Ishikawa (cell line): ENCODE data around the gene CTNNA3.

Experiments
- CEBPB ChIP-seq: IDR thresholded peaks from 2 replicates; pipeline ENCODE4 v1.6.1; 2012
- CREB1 ChIP-seq: IDR thresholded peaks from 2 replicates; pipeline ENCODE4 v1.6.1; 2012; ENCODE audit warnings: low read depth
- EGR1 ChIP-seq: IDR thresholded peaks from 2 replicates; pipeline ENCODE4 v1.6.1; 2012
- EP300 ChIP-seq: IDR thresholded peaks from 2 replicates; pipeline ENCODE4 v1.6.1; 2012; ENCODE audit warnings: borderline replicate concordance
- FOXM1 ChIP-seq: IDR thresholded peaks from 2 replicates; pipeline ENCODE4 v1.6.1; 2012; ENCODE audit warnings: low read depth, borderline replicate concordance
- MAX ChIP-seq: IDR thresholded peaks from 2 replicates; pipeline ENCODE4 v1.6.1; 2012
- NFIC ChIP-seq: IDR thresholded peaks from 2 replicates; pipeline ENCODE4 v1.6.1; 2012
- RAD21 ChIP-seq: IDR thresholded peaks from 2 replicates; pipeline ENCODE4 v1.6.1; 2012; ENCODE audit warnings: low read depth
- REST ChIP-seq: IDR thresholded peaks from 2 replicates; pipeline ENCODE4 v1.6.1; 2012; ENCODE audit warnings: low read depth, mild to moderate bottlenecking
- TAF1 ChIP-seq: IDR thresholded peaks from 2 replicates; pipeline ENCODE4 v1.6.1; 2012; ENCODE audit warnings: low read depth, mild to moderate bottlenecking
- TCF12 ChIP-seq: IDR thresholded peaks from 2 replicates; pipeline ENCODE4 v1.6.1; 2012; ENCODE audit warnings: low read depth
- TEAD4 ChIP-seq: IDR thresholded peaks from 2 replicates; pipeline ENCODE4 v1.6.1; 2012
- USF1 ChIP-seq: IDR thresholded peaks from 2 replicates; pipeline ENCODE4 v1.6.1; 2012
- YY1 ChIP-seq: IDR thresholded peaks from 2 replicates; pipeline ENCODE4 v1.6.1; 2012; ENCODE audit warnings: low read depth
- ZBTB7A ChIP-seq: IDR thresholded peaks from 2 replicates; pipeline ENCODE4 v1.6.1; 2012; ENCODE audit warnings: low read depth

CTNNA3 gene

GRCh38 chr10:66777665-66778064, 918.3 kb downstream of the CTNNA3 start:
- TF ChIP-seq CREB1: no peak
- no peak for TF ChIP-seq TEAD4
- no peak for TF ChIP-seq YY1
- TF ChIP-seq CEBPB: no peak
- TF ChIP-seq TCF12: no peak
- TF ChIP-seq ZBTB7A: no peak
- TF ChIP-seq EGR1: no peak
- TF ChIP-seq FOXM1: no peak
- TF ChIP-seq USF1: no peak
- no peak for TF ChIP-seq MAX
- no peak for TF ChIP-seq EP300
- TF ChIP-seq RAD21: no peak
- no peak for TF ChIP-seq TAF1
- no peak for TF ChIP-seq NFIC
- TF ChIP-seq REST: no peak

- TF ChIP-seq ZBTB7A: no peak
- TF ChIP-seq TCF12: no peak
- no peak for TF ChIP-seq EP300
- no peak for TF ChIP-seq USF1
- no peak for TF ChIP-seq RAD21
- TF ChIP-seq EGR1: no peak
- TF ChIP-seq YY1: no peak
- TF ChIP-seq TEAD4: no peak
- no peak for TF ChIP-seq TAF1
- no peak for TF ChIP-seq CEBPB
- no peak for TF ChIP-seq NFIC
- TF ChIP-seq CREB1: no peak
- TF ChIP-seq MAX: no peak
Observed at GRCh38 chr10:66773472-66773817, 922.5 kb downstream of the CTNNA3 start.

GRCh38 chr10:66772548-66773471, 923.2 kb downstream of the CTNNA3 start:
- TF ChIP-seq CREB1 (no peak), TAF1 (no peak), NFIC (no peak), TEAD4 (no peak), CEBPB (no peak), MAX (no peak), FOXM1 (no peak), TCF12 (no peak), REST (no peak), EP300 (no peak), EGR1 (no peak), ZBTB7A (no peak), USF1 (no peak), YY1 (no peak), RAD21 (no peak)

GRCh38 chr10:66767707-66768106, 928.3 kb downstream of the CTNNA3 start:
- TF ChIP-seq ZBTB7A: no peak

GRCh38 chr10:66762218-66762729, 933.7 kb downstream of the CTNNA3 start:
- TF ChIP-seq CEBPB (no peak), YY1 (no peak), TEAD4 (no peak), USF1 (no peak), TAF1 (no peak), RAD21 (no peak), CREB1 (no peak), MAX (no peak), NFIC (no peak), REST (no peak), TCF12 (no peak), ZBTB7A (no peak), EP300 (no peak), FOXM1 (no peak), EGR1 (no peak)
